GM12878 (cell line): Measurements from ENCODE around the gene ZNF592. TPM values are rescaled to one million over a fixed set of nuclear protein-coding genes. Genes with fewer than 3 reads are reported as not detected.

ENCODE experiments used
- ATAC-seq: fragments of 200-7000 bp; cut with Tn5 transposase; 3 replicates; pipeline ENCODE4 v1.9.1; 2020; ENCODE audit warnings: mild to moderate bottlenecking, moderate library complexity
- BruUV-seq: library from RNA; stranded (reverse); fragments of 400-500 nt; replicated peaks from 2 replicates; lab custom pipeline; 2021; lab: Mats Ljungman, UMichigan
- CTCF ChIA-PET: fragments of 300-600 bp; sonication (Branson Sonifier 250); formaldehyde crosslinking; extraction: SDS; loops from one replicate; lab custom pipeline; 2021; ENCODE audit warnings: inconsistent platforms; lab: Yijun Ruan, JAX
- POLR2A ChIA-PET: fragments of 350-600 bp; formaldehyde crosslinking; extraction: SDS; loops from one replicate; lab custom pipeline; 2021; ENCODE audit warnings: inconsistent platforms; lab: Charles Lee
- RAD21 ChIA-PET: fragments of 300-600 bp; sonication (Branson Sonifier 250); formaldehyde crosslinking; loops from one replicate; lab custom pipeline; 2023; ENCODE audit warnings: antibody characterized with exemption; ENCODE audit not compliant: unreplicated experiment; lab: Charles Lee
- SMC1A ChIA-PET: fragments of 300-600 bp; sonication (Branson Sonifier 250); formaldehyde crosslinking; loops from one replicate; lab custom pipeline; 2023; ENCODE audit not compliant: unreplicated experiment, uncharacterized antibody; lab: Charles Lee
- DNase-seq: peaks from one replicate; pipeline ENCODE4 v3.0.0-alpha.2; 2011; ENCODE audit warnings: low read depth, low spot score
- FAIRE-seq: peaks from 3 replicates; lab custom pipeline; 2011; peaks lifted over from hg19 to GRCh38; lab: Jason Lieb, UNC
- H2AFZ ChIP-seq: 2 replicates; pipeline ENCODE4 v1.6.0; 2011; ENCODE audit warnings: low read depth, low read length, control low read depth; ENCODE audit not compliant: control insufficient read depth
- H3K27ac ChIP-seq: 2 replicates; pipeline ENCODE4 v1.5.1; 2011; ENCODE audit warnings: control low read depth; ENCODE audit not compliant: control insufficient read depth, insufficient read depth
- H3K27me3 ChIP-seq, 2 experiments: replicated peaks in 1 of 2; 2 replicates each; pipeline versions ENCODE4 v1.6.0 to v1.6.1; 2011; ENCODE audit warnings: low read length in 1 of 2; ENCODE audit not compliant: control insufficient read depth in 2 of 2, insufficient read depth in 2 of 2
- H3K36me3 ChIP-seq, 2 experiments: 2 replicates each; pipeline ENCODE4 v1.5.1; 2011; ENCODE audit warnings: low read length in 1 of 2; ENCODE audit not compliant: control insufficient read depth in 2 of 2, insufficient read depth in 2 of 2
- H3K4me1 ChIP-seq: 2 replicates; pipeline ENCODE4 v1.6.1; 2011; ENCODE audit warnings: mild to moderate bottlenecking, low read length, moderate library complexity, mixed read lengths; ENCODE audit not compliant: control insufficient read depth, insufficient read depth
- H3K4me2 ChIP-seq: 2 replicates; pipeline ENCODE4 v1.6.0; 2011; ENCODE audit warnings: control low read depth; ENCODE audit not compliant: control insufficient read depth, insufficient read depth
- H3K4me3 ChIP-seq: fragments of 200-600 bp; sonication (generic); 2 replicates; pipeline ENCODE4 v1.5.1; 2016
- H3K79me2 ChIP-seq: 2 replicates; pipeline ENCODE4 v1.6.0; 2011; ENCODE audit warnings: low read length; ENCODE audit not compliant: control insufficient read depth, insufficient read depth
- H3K9ac ChIP-seq: 2 replicates; pipeline ENCODE4 v1.8.0; 2011; ENCODE audit warnings: low read length, control low read depth, mixed read lengths; ENCODE audit not compliant: control insufficient read depth, insufficient read depth
- H3K9me3 ChIP-seq: replicated peaks from 3 replicates; pipeline ENCODE4 v1.5.1; 2011; ENCODE audit warnings: mild to moderate bottlenecking, low read length; ENCODE audit not compliant: control insufficient read depth, insufficient read depth
- H4K20me1 ChIP-seq: 2 replicates; pipeline ENCODE4 v1.6.0; 2011; ENCODE audit not compliant: control insufficient read depth, insufficient read depth
- BACH1 ChIP-seq: fragments of 450-650 bp; IDR thresholded peaks from 2 replicates; pipeline ENCODE4 v1.6.1; 2017; ENCODE audit warnings: mild to moderate bottlenecking, borderline replicate concordance
- CHD1 ChIP-seq: IDR thresholded peaks from 2 replicates; pipeline ENCODE4 v1.6.1; 2012; ENCODE audit warnings: low read depth, low read length, improper control_type of control experiment
- IKZF1 ChIP-seq: fragments of 450-650 bp; conservative IDR thresholded peaks from 2 replicates; pipeline ENCODE4 v1.6.1; 2017; ENCODE audit warnings: antibody characterized with exemption, mild to moderate bottlenecking
- LARP7 ChIP-seq: fragments of 450-650 bp; IDR thresholded peaks from 2 replicates; pipeline ENCODE4 v1.6.1; 2017; ENCODE audit warnings: mild to moderate bottlenecking
- MEF2A ChIP-seq: IDR thresholded peaks from 2 replicates; pipeline ENCODE4 v1.6.1; 2011; ENCODE audit warnings: low read depth, mild to moderate bottlenecking, low read length, moderate library complexity; ENCODE audit not compliant: insufficient read depth
- NFIC ChIP-seq: IDR thresholded peaks from 2 replicates; pipeline ENCODE4 v1.6.1; 2012; ENCODE audit warnings: low read depth, mild to moderate bottlenecking, inconsistent platforms, low read length, moderate library complexity
- PAX8 ChIP-seq: fragments of 450-650 bp; IDR thresholded peaks from 2 replicates; pipeline ENCODE4 v1.6.1; 2017; ENCODE audit warnings: mild to moderate bottlenecking, moderate library complexity
- PML ChIP-seq: IDR thresholded peaks from 2 replicates; pipeline ENCODE4 v1.6.1; 2012; ENCODE audit warnings: low read length, inconsistent platforms
- SP1 ChIP-seq: IDR thresholded peaks from one replicate; pipeline ENCODE4 v1.6.1; 2011; ENCODE audit warnings: low read depth, low read length
- TCF3 ChIP-seq: IDR thresholded peaks from 2 replicates; pipeline ENCODE4 v1.6.1; 2012; ENCODE audit warnings: low read depth, mild to moderate bottlenecking, low read length, borderline replicate concordance; ENCODE audit not compliant: insufficient read depth
- TCF7 ChIP-seq: IDR thresholded peaks from 2 replicates; pipeline ENCODE4 v1.6.1; 2014; ENCODE audit warnings: antibody characterized with exemption, borderline replicate concordance
- WGBS: methylation state at CpG from one replicate; pipeline ENCODE4 v1.1.6; 2016; ENCODE audit warnings: low lambda C conversion rate; ENCODE audit not compliant: insufficient replicate concordance, insufficient coverage; ENCODE audit errors: missing lambda C conversion rate; 5-methylcytosine and 5-hydroxymethylcytosine counted together
- in situ Hi-C: fragments of 300-500 bp; cut with MboI; formaldehyde crosslinking; loops from 9 replicates; pipeline ENCODE4 v1.14.3; 2018; ENCODE audit warnings: mixed read lengths
- intact Hi-C: fragments of 100-400 bp; cut with micrococcal nuclease; formaldehyde crosslinking; loops from one replicate; pipeline ENCODE4 v1.14.2; 2022; ENCODE audit not compliant: unreplicated experiment
- polyA plus RNA-seq, 11 experiments: library from polyadenylated mRNA; depleted of rRNA in 4 of 11; unstranded in 6 of 11; stranded (reverse) in 5 of 11; fragments of >200 nt; fragmentation: Nextera tagmentation in 4 of 11; fragmentation: Illumina TruSeq in 1 of 11; extraction: Ambion mirVana in 4 of 11; extraction: Trizol in 1 of 11; gene quantifications; 1 replicate in 1 of 11; 2 replicates in 10 of 11; pipeline versions ENCODE4 v1.2.1 to v1.2.3, GENCODE V29; 2011 to 2016; ENCODE audit warnings: inconsistent platforms in 2 of 11, missing spikeins in 2 of 11, low read depth in 1 of 11
- total RNA-seq, 4 experiments: library from RNA; depleted of rRNA in 3 of 4; stranded (reverse); fragments of >200 nt in 3 of 4; fragmentation: Illumina TruSeq in 1 of 4; extraction: Trizol in 1 of 4; gene quantifications; 2 replicates each; pipeline versions ENCODE4 v1.2.1 to v1.2.3, GENCODE V29; 2013 to 2021
- TF ChIP-seq, protein P1 (sequence below): fragments of 450-650 bp; IDR thresholded peaks from 2 replicates; pipeline ENCODE4 v1.6.1; 2014; ENCODE audit warnings: mild to moderate bottlenecking
- TF ChIP-seq, protein P2 (sequence below): IDR thresholded peaks from 2 replicates; pipeline ENCODE4 v1.6.1; 2012; ENCODE audit warnings: low read depth, low read length, improper control_type of control experiment

ZNF592 gene
- total and polyA plus RNA-seq, 10 of the 15 experiments (the other 5 are each of a cell fraction or from before 2014, with no cell fraction given) = 0.95 to 23.7 (median 8.6) TPM

DNA sequence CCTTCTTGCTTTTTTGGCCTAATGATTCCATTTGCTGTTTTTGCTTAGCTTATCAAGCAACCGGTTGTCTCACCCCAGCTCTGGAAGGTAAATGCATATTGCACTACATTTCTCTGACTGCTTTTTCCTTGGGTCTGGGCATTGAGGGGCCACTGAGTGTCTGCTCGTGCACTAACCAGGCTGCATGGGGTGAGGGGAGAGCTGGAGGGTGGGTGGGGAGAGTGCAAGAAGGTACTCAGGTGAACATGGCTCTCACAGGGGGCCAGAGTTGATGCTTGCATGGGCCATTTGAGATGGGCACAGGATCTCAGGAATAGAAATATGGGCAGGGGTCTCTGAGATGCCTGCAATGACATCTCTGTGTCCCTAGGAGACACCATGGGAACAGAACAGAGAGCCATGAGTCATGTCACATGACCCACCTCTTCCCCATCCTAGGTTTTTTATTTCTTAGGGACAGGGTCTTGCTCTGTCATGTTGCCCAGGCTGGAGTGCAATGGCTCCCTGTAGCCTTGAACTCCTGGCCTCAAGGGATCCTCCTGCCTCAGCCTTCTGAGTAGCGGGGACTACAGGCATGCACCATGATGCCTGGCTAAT lies 75.0 kb downstream of the ZNF592 start (continued):
- TF ChIP-seq, protein P1, sequence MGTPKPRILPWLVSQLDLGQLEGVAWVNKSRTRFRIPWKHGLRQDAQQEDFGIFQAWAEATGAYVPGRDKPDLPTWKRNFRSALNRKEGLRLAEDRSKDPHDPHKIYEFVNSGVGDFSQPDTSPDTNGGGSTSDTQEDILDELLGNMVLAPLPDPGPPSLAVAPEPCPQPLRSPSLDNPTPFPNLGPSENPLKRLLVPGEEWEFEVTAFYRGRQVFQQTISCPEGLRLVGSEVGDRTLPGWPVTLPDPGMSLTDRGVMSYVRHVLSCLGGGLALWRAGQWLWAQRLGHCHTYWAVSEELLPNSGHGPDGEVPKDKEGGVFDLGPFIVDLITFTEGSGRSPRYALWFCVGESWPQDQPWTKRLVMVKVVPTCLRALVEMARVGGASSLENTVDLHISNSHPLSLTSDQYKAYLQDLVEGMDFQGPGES = no peak
- TF ChIP-seq IKZF1 (no peak), PML (no peak), CHD1 (no peak), PAX8 (no peak)

DNA sequence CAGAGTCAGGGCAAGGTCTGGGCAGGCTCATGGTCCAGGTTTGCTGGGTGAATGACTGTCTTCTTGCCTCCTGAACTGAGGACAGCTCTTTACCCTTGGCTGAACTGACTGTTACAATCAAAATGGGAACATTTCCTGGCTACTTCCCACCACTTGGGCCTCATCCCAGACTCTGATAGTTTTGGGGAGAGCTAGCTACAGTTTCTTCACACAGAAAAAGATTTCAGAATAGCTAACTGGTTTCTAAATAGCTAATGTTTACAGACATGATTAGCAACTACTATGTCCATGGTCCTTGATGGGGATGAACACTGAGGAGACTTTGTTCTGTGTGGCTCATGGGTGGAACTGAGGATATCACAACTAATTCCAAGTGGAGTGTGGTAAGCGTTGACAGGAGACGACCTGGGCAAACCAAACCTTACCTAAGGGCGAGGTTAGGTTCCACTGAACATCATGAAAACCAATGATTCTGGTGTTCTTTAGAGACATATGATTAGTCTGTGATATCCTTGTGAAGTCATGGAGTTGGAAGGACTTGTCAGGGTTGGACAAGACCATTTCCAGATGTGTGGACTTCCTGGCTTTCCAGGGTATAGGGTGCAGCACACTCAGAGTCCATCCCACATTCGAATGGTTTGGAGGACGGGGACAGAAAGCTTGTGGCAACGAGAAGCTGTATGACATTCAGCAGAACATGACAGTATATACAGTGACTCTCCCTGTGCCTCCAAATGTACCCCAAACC lies 76.0 kb downstream of the ZNF592 start:
- ChIA-PET CTCF (interaction anchor here (0.6 to 1.6 kb wide), 7 partner anchors 12 to 237 kb away, joined by 3 to 4 read pairs (median 3); no protein-coding TSS in a partner anchor), POLR2A (interaction anchor here (0.6 kb wide), 1 partner anchor 239 kb away, joined by 4 read pairs; no protein-coding TSS in a partner anchor), RAD21 (interaction anchor here (1.1 kb wide), 1 partner anchor 104 kb away, joined by 5 read pairs; no protein-coding TSS in a partner anchor), SMC1A (interaction anchor here (0.6 to 2.1 kb wide), 7 partner anchors 12 to 1732 kb away, joined by 3 to 10 read pairs (median 5); no protein-coding TSS in a partner anchor)
- Histone ChIP-seq H3K4me3 (no peak overlapping the region), H3K9ac (no peak overlapping the region), H3K4me1 (no peaks in the 10 kb centered on the region), H3K36me3 (no peaks in the 10 kb centered on the region), H3K27me3 (no peaks in the 10 kb centered on the region; a peak in 2 of 4 replicates), H2AFZ (no peak overlapping the region), H4K20me1 (no peaks in the 10 kb centered on the region), H3K79me2 (no peaks in the 10 kb centered on the region), H3K4me2 (no peak overlapping the region), H3K27ac (no peak overlapping the region), H3K9me3 (no peaks in the 10 kb centered on the region)
- TF ChIP-seq LARP7 = no peak
- no peak for TF ChIP-seq NFIC
- TF ChIP-seq TCF7 = no peak
- no peak for TF ChIP-seq SP1
- TF ChIP-seq TCF3 = no peak
- no peak for TF ChIP-seq BACH1
- TF ChIP-seq MEF2A = no peak
- TF ChIP-seq, protein P2, sequence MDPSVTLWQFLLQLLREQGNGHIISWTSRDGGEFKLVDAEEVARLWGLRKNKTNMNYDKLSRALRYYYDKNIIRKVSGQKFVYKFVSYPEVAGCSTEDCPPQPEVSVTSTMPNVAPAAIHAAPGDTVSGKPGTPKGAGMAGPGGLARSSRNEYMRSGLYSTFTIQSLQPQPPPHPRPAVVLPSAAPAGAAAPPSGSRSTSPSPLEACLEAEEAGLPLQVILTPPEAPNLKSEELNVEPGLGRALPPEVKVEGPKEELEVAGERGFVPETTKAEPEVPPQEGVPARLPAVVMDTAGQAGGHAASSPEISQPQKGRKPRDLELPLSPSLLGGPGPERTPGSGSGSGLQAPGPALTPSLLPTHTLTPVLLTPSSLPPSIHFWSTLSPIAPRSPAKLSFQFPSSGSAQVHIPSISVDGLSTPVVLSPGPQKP = no peak
- ATAC-seq (no peak), DNase-seq (no peak), FAIRE-seq (no peak)
- WGBS = 39% methylated on average over 6 of the region's 6 CpGs
- intact Hi-C loops = no loop called here
- in situ Hi-C loops = no loop called here
- BruUV-seq = no TSS peak
